K562 (cell line): ENCODE measurements around the gene TNIK. TPM values are rescaled to one million over a fixed set of nuclear protein-coding genes. Genes with fewer than 3 reads are reported as not detected.

Experiments
- ATAC-seq: fragments of 200-7000 bp; cut with Tn5 transposase; 3 replicates; pipeline ENCODE4 v1.9.1; 2020; ENCODE audit warnings: moderate library complexity
- BruUV-seq: library from RNA; stranded (reverse); fragments of 400-500 nt; replicated peaks from 2 replicates; lab custom pipeline; 2021; lab: Mats Ljungman, UMichigan
- CTCF ChIA-PET: fragments of 300-600 bp; formaldehyde crosslinking; extraction: SDS; loops from one replicate; lab custom pipeline; 2021; ENCODE audit warnings: low intra/inter-chr PET ratio; lab: Yijun Ruan, JAX
- POLR2A ChIA-PET: fragments of 300-600, 350-650 bp; sonication (Branson Sonifier 250); formaldehyde crosslinking; extraction: SDS; loops from one replicate; lab custom pipeline; 2021; ENCODE audit warnings: antibody characterized with exemption, inconsistent platforms; lab: Yijun Ruan, JAX
- DNase-seq, 4 experiments: peaks; one replicate each; pipeline versions ENCODE4 v3.0.0 to v3.0.0-alpha.2; 2011 to 2018; ENCODE audit warnings: low spot score in 3 of 4, mixed read lengths in 3 of 4; ENCODE audit errors: extremely low read depth in 1 of 4
- FAIRE-seq: peaks from 2 replicates; lab custom pipeline; 2011; peaks lifted over from hg19 to GRCh38; lab: Jason Lieb, UNC
- H2AFZ ChIP-seq: 2 replicates; pipeline ENCODE4 v1.6.0; 2011; ENCODE audit warnings: low read depth, low read length, control low read depth, inconsistent platforms
- H3K27ac ChIP-seq: fragments of 200-600 bp; 3 replicates; pipeline ENCODE4 v1.8.0; 2011; ENCODE audit warnings: low read depth, mild to moderate bottlenecking, control low read depth, inconsistent platforms, low read length, moderate library complexity, mixed read lengths; ENCODE audit errors: extremely low read depth
- H3K27me3 ChIP-seq, 2 experiments: fragments of 300-600 bp in 1 of 2; 2 replicates in 1 of 2; 3 replicates in 1 of 2; pipeline versions ENCODE4 v1.6.0 to v1.8.0; 2011; ENCODE audit warnings: inconsistent platforms in 2 of 2, low read length in 2 of 2, mild to moderate bottlenecking in 1 of 2, mixed read lengths in 1 of 2, moderate library complexity in 1 of 2; ENCODE audit not compliant: control insufficient read depth in 2 of 2, insufficient read depth in 2 of 2
- H3K36me3 ChIP-seq: fragments of 300-600 bp; 3 replicates; pipeline ENCODE4 v1.8.0; 2011; ENCODE audit warnings: mild to moderate bottlenecking, low read length, inconsistent platforms; ENCODE audit not compliant: control insufficient read depth, insufficient read depth
- H3K4me1 ChIP-seq, 2 experiments: fragments of 200-600 bp in 1 of 2; replicated peaks in 1 of 2; 2 replicates in 1 of 2; 3 replicates in 1 of 2; pipeline versions ENCODE4 v1.5.1 to v1.8.0; 2011; ENCODE audit warnings: inconsistent platforms in 2 of 2, low read length in 2 of 2, mild to moderate bottlenecking in 1 of 2, mixed read lengths in 1 of 2, moderate library complexity in 1 of 2; ENCODE audit not compliant: control insufficient read depth in 2 of 2, insufficient read depth in 2 of 2
- H3K4me2 ChIP-seq: 2 replicates; pipeline ENCODE4 v1.6.1; 2011; ENCODE audit warnings: low read length, control low read depth, inconsistent platforms, mixed read lengths; ENCODE audit not compliant: insufficient read depth
- H3K4me3 ChIP-seq: fragments of 200-600 bp; sonication (generic), shearing (Covaris generic); 2 replicates; pipeline ENCODE4 v1.5.1; 2016; ENCODE audit warnings: control low read depth, inconsistent platforms
- H3K79me2 ChIP-seq: fragments of 200-600 bp; 3 replicates; pipeline ENCODE4 v1.8.0; 2011; ENCODE audit warnings: low read length, inconsistent platforms; ENCODE audit not compliant: control insufficient read depth, insufficient read depth
- H3K9ac ChIP-seq, 2 experiments: 2 replicates each; pipeline versions ENCODE4 v1.6.0 to v1.6.1; 2011; ENCODE audit warnings: low read depth in 2 of 2, low read length in 2 of 2, control low read depth in 1 of 2, inconsistent platforms in 1 of 2, mild to moderate bottlenecking in 1 of 2, mixed read lengths in 1 of 2; ENCODE audit not compliant: insufficient read depth in 1 of 2
- H3K9me1 ChIP-seq: one replicate; pipeline ENCODE4 v1.6.0; 2011; ENCODE audit warnings: inconsistent platforms, mild to moderate bottlenecking, low read length, moderate library complexity; ENCODE audit not compliant: control insufficient read depth, insufficient read depth
- H3K9me3 ChIP-seq: replicated peaks from 2 replicates; pipeline ENCODE4 v1.5.1; 2011; ENCODE audit warnings: low read depth, low read length, inconsistent platforms; ENCODE audit not compliant: control insufficient read depth, insufficient read depth
- H4K20me1 ChIP-seq: replicated peaks from 2 replicates; pipeline ENCODE4 v1.6.1; 2011; ENCODE audit warnings: low read length, inconsistent platforms, mixed read lengths; ENCODE audit not compliant: control insufficient read depth, insufficient read depth
- CBFA2T2 ChIP-seq: fragments of 450-650 bp; conservative IDR thresholded peaks from 2 replicates; pipeline ENCODE4 v1.6.1; 2017; ENCODE audit warnings: mild to moderate bottlenecking
- HMBOX1 ChIP-seq: sonication (generic); IDR thresholded peaks from 2 replicates; pipeline ENCODE4 v1.6.1; 2016
- KLF10 ChIP-seq: fragments of 250-450 bp; sonication (Bioruptor Pico); IDR thresholded peaks from 2 replicates; pipeline ENCODE4 v1.6.1; 2021; ENCODE audit warnings: matching md5 sums
- MLLT1 ChIP-seq, 2 experiments: fragments of 450-650 bp; IDR thresholded peaks; 2 replicates each; pipeline ENCODE4 v1.6.1; 2016
- MTA1 ChIP-seq: fragments of 450-650 bp; IDR thresholded peaks from 2 replicates; pipeline ENCODE4 v1.6.1; 2017; ENCODE audit warnings: borderline replicate concordance
- NCOR1 ChIP-seq: fragments of 450-650 bp; IDR thresholded peaks from 2 replicates; pipeline ENCODE4 v1.6.1; 2016; ENCODE audit warnings: mild to moderate bottlenecking, moderate library complexity
- NFRKB ChIP-seq: fragments of 450-650 bp; IDR thresholded peaks from 2 replicates; pipeline ENCODE4 v1.6.1; 2016; ENCODE audit warnings: low read depth
- TAF1 ChIP-seq: IDR thresholded peaks from 2 replicates; pipeline ENCODE4 v1.6.1; 2011; ENCODE audit warnings: mild to moderate bottlenecking, low read length, moderate library complexity; ENCODE audit not compliant: insufficient read depth, control insufficient read depth, severe bottlenecking; ENCODE audit errors: extremely low read depth
- ZNF175 ChIP-seq: fragments of 200-800 bp; sonication (Bioruptor generic); IDR thresholded peaks from 2 replicates; pipeline ENCODE4 v1.6.1; 2016; ENCODE audit warnings: low read depth, mild to moderate bottlenecking, missing genetic modification characterization, missing compliant biosample characterization
- ZNF311 ChIP-seq: fragments of 250-450 bp; sonication (Bioruptor Pico); IDR thresholded peaks from 2 replicates; pipeline ENCODE4 v1.4.0; 2020; ENCODE audit warnings: mild to moderate bottlenecking, moderate library complexity
- ZNF408 ChIP-seq: fragments of 250-450 bp; sonication (Bioruptor Pico); IDR thresholded peaks from 2 replicates; pipeline ENCODE4 v1.4.0; 2020; ENCODE audit warnings: low read depth, mild to moderate bottlenecking, moderate library complexity
- ZNF766 ChIP-seq: fragments of 200-800 bp; sonication (Bioruptor generic); conservative IDR thresholded peaks from 2 replicates; pipeline ENCODE4 v1.6.1; 2016; ENCODE audit warnings: missing genetic modification characterization, missing compliant biosample characterization
- in situ Hi-C: fragments of 300-500 bp; cut with MboI; formaldehyde crosslinking; loops from 4 replicates; pipeline ENCODE4 v1.15.0; 2018; ENCODE audit warnings: inconsistent platforms, mixed read lengths
- intact Hi-C: fragments of 100-400 bp; cut with micrococcal nuclease; formaldehyde crosslinking; loops from 2 replicates; pipeline ENCODE4 v1.14.2; 2022
- polyA plus RNA-seq, 8 experiments: library from polyadenylated mRNA; depleted of rRNA in 4 of 8; stranded (reverse) in 5 of 8; unstranded in 3 of 8; fragments of >200 nt; fragmentation: Nextera tagmentation in 2 of 8; fragmentation: Illumina TruSeq in 1 of 8; extraction: Ambion mirVana in 2 of 8; extraction: Trizol in 1 of 8; gene quantifications; 2 replicates each; pipeline versions ENCODE4 v1.2.1 to v1.2.3, GENCODE V29; 2011 to 2014; ENCODE audit warnings: inconsistent platforms in 1 of 8, missing spikeins in 1 of 8
- total RNA-seq, 7 experiments: library from RNA; depleted of rRNA in 6 of 7; stranded (reverse); fragments of >200 nt in 6 of 7; fragmentation: Illumina TruSeq in 2 of 7; extraction: Trizol in 2 of 7; gene quantifications; 2 replicates each; pipeline versions ENCODE4 v1.2.1 to v1.2.3, GENCODE V29; 2011 to 2021; ENCODE audit warnings: low replicate concordance in 1 of 7
- TF ChIP-seq, protein P1 (sequence below), 2 experiments: fragments of 450-650 bp; IDR thresholded peaks; 2 replicates each; pipeline ENCODE4 v1.6.1; 2018; ENCODE audit warnings: mild to moderate bottlenecking in 2 of 2, low read depth in 1 of 2; ENCODE audit not compliant: partially characterized antibody in 2 of 2
- TF ChIP-seq, protein P2 (sequence below): IDR thresholded peaks from 2 replicates; pipeline ENCODE4 v1.6.1; 2016; ENCODE audit warnings: missing genetic modification characterization, missing compliant biosample characterization
- TF ChIP-seq, protein P3 (sequence below): fragments of 450-650 bp; IDR thresholded peaks from 2 replicates; pipeline ENCODE4 v1.6.1; 2016

Gene TNIK
- total and polyA plus RNA-seq, 9 of the 15 experiments (the other 6 are each of a cell fraction or from before 2014, with no cell fraction given): 6.6 to 39.0 (median 24.7) TPM

- CTCF ChIA-PET: no interaction called here
- no peak overlapping the region for H3K27ac ChIP-seq
- intact Hi-C loops (no loop called here), in situ Hi-C loops (no loop called here)
- POLR2A ChIA-PET: no interaction called here
- H4K20me1 ChIP-seq: no peaks in the 10 kb centered on the region
- no peak overlapping the region for H2AFZ ChIP-seq
- no peak overlapping the region for H3K4me3 ChIP-seq
- no peaks in the 10 kb centered on the region for H3K9me1 ChIP-seq
- H3K79me2 ChIP-seq: no peaks in the 10 kb centered on the region
- H3K27me3 ChIP-seq: no peaks in the 10 kb centered on the region
- FAIRE-seq (no peak), ATAC-seq (no peak), DNase-seq (no peak)
- H3K9me3 ChIP-seq: no peaks in the 10 kb centered on the region
- H3K9ac ChIP-seq: no peak overlapping the region
- H3K4me2 ChIP-seq: no peak overlapping the region
- no peaks in the 10 kb centered on the region for H3K4me1 ChIP-seq
- no TSS peak for BruUV-seq
- H3K36me3 ChIP-seq: no peaks in the 10 kb centered on the region
- TF ChIP-seq NFRKB: no peak
- no peak for TF ChIP-seq MLLT1 (IDR thresholded peaks at IDR 0.05)
- no peak for TF ChIP-seq ZNF766
- TF ChIP-seq, protein P1, sequence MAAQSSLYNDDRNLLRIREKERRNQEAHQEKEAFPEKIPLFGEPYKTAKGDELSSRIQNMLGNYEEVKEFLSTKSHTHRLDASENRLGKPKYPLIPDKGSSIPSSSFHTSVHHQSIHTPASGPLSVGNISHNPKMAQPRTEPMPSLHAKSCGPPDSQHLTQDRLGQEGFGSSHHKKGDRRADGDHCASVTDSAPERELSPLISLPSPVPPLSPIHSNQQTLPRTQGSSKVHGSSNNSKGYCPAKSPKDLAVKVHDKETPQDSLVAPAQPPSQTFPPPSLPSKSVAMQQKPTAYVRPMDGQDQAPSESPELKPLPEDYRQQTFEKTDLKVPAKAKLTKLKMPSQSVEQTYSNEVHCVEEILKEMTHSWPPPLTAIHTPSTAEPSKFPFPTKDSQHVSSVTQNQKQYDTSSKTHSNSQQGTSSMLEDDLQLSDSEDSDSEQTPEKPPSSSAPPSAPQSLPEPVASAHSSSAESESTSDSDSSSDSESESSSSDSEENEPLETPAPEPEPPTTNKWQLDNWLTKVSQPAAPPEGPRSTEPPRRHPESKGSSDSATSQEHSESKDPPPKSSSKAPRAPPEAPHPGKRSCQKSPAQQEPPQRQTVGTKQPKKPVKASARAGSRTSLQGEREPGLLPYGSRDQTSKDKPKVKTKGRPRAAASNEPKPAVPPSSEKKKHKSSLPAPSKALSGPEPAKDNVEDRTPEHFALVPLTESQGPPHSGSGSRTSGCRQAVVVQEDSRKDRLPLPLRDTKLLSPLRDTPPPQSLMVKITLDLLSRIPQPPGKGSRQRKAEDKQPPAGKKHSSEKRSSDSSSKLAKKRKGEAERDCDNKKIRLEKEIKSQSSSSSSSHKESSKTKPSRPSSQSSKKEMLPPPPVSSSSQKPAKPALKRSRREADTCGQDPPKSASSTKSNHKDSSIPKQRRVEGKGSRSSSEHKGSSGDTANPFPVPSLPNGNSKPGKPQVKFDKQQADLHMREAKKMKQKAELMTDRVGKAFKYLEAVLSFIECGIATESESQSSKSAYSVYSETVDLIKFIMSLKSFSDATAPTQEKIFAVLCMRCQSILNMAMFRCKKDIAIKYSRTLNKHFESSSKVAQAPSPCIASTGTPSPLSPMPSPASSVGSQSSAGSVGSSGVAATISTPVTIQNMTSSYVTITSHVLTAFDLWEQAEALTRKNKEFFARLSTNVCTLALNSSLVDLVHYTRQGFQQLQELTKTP (IDR thresholded peaks at IDR 0.05; ENCODE audit: low read depth in 1 of 2, partially characterized antibody in 2 of 2): no peak
- TF ChIP-seq MTA1: no peak
- no peak for TF ChIP-seq ZNF311 (CRISPR knock-in tag)
- no peak for TF ChIP-seq TAF1
- no peak for TF ChIP-seq ZNF175 (CRISPR knock-in tag)
- TF ChIP-seq, protein P2, sequence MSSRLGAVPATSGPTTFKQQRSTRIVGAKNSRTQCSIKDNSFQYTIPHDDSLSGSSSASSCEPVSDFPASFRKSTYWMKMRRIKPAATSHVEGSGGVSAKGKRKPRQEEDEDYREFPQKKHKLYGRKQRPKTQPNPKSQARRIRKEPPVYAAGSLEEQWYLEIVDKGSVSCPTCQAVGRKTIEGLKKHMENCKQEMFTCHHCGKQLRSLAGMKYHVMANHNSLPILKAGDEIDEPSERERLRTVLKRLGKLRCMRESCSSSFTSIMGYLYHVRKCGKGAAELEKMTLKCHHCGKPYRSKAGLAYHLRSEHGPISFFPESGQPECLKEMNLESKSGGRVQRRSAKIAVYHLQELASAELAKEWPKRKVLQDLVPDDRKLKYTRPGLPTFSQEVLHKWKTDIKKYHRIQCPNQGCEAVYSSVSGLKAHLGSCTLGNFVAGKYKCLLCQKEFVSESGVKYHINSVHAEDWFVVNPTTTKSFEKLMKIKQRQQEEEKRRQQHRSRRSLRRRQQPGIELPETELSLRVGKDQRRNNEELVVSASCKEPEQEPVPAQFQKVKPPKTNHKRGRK (tag): no peak
- TF ChIP-seq NCOR1: no peak
- TF ChIP-seq, protein P3, sequence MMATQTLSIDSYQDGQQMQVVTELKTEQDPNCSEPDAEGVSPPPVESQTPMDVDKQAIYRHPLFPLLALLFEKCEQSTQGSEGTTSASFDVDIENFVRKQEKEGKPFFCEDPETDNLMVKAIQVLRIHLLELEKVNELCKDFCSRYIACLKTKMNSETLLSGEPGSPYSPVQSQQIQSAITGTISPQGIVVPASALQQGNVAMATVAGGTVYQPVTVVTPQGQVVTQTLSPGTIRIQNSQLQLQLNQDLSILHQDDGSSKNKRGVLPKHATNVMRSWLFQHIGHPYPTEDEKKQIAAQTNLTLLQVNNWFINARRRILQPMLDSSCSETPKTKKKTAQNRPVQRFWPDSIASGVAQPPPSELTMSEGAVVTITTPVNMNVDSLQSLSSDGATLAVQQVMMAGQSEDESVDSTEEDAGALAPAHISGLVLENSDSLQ: no peak
- no peak for TF ChIP-seq KLF10
- no peak for TF ChIP-seq CBFA2T2
- no peak for TF ChIP-seq HMBOX1
- no peak for TF ChIP-seq ZNF408 (CRISPR knock-in tag)
Measured at GRCh38 chr3:171289291-171289690, 170.9 kb downstream of the TNIK start.
